ENCODE measurements around the gene LRP1-AS.

Gene LRP1-AS

DNA sequence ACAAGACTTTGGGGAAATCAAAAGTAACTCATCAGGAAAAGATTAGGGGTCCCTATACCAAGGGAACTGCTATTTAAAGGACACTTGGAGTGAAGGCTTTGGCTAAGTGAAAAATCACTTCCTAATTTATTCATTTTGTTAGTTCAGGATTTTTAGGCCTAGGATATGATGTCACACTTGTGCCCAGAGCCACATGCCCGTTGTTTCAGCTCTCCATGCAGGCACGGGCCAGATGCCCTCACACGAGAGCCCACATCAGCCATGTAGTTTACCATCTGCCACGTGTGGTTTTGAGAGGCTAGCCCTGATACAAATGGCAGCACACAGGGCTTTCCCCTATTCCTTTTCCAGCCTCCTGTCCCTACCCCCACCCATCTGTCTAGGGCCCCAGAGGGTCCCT is 11.9 kb upstream of the LRP1-AS start:
- TF ChIP-seq TAF1 (IDR thresholded peaks at IDR 0.05; ENCODE audit: borderline replicate concordance, insufficient read depth, low read length) (no peak), POLR2AphosphoS5 (IDR thresholded peaks at IDR 0.05; ENCODE audit: low read depth, low read length) (no peak)
- TF ChIP-seq, protein P1, sequence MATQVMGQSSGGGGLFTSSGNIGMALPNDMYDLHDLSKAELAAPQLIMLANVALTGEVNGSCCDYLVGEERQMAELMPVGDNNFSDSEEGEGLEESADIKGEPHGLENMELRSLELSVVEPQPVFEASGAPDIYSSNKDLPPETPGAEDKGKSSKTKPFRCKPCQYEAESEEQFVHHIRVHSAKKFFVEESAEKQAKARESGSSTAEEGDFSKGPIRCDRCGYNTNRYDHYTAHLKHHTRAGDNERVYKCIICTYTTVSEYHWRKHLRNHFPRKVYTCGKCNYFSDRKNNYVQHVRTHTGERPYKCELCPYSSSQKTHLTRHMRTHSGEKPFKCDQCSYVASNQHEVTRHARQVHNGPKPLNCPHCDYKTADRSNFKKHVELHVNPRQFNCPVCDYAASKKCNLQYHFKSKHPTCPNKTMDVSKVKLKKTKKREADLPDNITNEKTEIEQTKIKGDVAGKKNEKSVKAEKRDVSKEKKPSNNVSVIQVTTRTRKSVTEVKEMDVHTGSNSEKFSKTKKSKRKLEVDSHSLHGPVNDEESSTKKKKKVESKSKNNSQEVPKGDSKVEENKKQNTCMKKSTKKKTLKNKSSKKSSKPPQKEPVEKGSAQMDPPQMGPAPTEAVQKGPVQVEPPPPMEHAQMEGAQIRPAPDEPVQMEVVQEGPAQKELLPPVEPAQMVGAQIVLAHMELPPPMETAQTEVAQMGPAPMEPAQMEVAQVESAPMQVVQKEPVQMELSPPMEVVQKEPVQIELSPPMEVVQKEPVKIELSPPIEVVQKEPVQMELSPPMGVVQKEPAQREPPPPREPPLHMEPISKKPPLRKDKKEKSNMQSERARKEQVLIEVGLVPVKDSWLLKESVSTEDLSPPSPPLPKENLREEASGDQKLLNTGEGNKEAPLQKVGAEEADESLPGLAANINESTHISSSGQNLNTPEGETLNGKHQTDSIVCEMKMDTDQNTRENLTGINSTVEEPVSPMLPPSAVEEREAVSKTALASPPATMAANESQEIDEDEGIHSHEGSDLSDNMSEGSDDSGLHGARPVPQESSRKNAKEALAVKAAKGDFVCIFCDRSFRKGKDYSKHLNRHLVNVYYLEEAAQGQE (IDR thresholded peaks at IDR 0.05; ENCODE audit: insufficient read depth in 1 of 2, low read depth in 2 of 2, low read length in 2 of 2), result no peak

DNA sequence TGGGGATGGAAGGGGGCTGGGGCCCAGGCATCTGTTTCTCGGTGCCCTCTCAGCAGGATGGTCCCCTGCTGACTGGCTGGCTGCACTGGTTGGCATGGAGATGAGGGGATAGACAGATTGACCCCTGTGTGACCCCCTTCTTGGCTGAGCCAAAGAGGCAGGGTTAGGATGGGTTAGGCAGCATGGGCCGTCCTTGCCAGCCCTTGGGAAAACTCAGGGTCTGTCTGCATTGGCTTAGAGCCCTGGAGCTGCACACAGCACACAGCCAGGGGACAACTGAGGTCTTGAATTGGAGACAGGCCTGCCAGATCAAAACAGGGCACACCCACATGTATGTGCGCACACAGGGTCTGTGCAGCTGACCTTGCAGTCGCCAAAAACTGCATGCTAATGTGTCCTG is 11.2 kb upstream of the LRP1-AS start:
- TF ChIP-seq POLR2AphosphoS5 (IDR thresholded peaks at IDR 0.05; ENCODE audit: low read depth, low read length) (no peak), TAF1 (IDR thresholded peaks at IDR 0.05; ENCODE audit: borderline replicate concordance, insufficient read depth, low read length) (no peak)
- TF ChIP-seq, protein P1 (IDR thresholded peaks at IDR 0.05; ENCODE audit: insufficient read depth in 1 of 2, low read depth in 2 of 2, low read length in 2 of 2), result no peak

DNA sequence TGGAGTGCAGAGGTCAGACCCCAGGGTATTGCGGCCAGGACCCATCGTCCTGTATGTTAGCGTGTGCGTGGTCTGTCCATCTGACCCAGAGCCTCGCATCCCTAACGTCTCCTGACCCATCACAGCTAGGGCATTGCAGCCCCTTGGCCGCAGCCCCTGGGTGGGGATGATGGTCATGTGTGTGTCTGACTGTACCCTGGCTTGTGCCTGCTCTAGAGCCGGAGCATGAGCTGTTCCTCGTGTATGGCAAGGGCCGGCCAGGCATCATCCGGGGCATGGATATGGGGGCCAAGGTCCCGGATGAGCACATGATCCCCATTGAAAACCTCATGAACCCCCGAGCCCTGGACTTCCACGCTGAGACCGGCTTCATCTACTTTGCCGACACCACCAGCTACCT is 10.8 kb upstream of the LRP1-AS start:
- TF ChIP-seq POLR2AphosphoS5 (IDR thresholded peaks at IDR 0.05; ENCODE audit: low read depth, low read length) (no peak), TAF1 (IDR thresholded peaks at IDR 0.05; ENCODE audit: borderline replicate concordance, insufficient read depth, low read length) (no peak)

DNA sequence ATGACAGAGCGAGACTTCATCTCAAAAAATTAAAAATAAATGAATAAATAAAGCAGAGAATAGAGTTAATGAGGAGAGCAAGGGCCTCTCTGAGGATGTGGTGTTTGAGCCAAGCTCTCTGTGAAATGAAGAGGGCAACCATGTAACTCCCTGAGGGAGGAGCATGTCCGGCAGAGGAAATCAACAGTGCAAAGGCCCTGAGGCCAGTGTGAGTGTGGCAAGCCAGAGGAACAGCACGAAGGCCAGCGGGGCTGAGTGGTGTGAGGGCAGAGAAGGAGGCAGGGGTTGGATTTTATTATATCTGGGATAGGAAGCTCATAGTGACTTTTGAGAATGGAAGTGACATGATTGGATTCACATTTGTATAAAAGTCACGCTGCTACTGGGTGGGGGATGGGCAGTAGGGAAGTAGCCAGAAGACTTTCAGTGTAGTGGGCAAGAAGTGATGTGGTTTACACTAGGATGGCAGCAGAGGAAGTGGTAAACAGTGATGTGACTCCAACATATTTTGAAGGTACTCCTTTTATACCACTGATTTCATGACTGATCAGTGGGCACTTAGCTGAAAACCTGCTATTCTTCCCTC is 10.3 kb upstream of the LRP1-AS start:
- no peak for TF ChIP-seq FOXP2 (optimal IDR thresholded peaks at IDR 0.05; ENCODE audit: borderline replicate concordance, extremely low read depth, extremely low read length, insufficient read depth)
- TF ChIP-seq, protein P1 (IDR thresholded peaks at IDR 0.05; ENCODE audit: insufficient read depth in 1 of 2, low read depth in 2 of 2, low read length in 2 of 2), result no peak
- TF ChIP-seq POLR2AphosphoS5 (IDR thresholded peaks at IDR 0.05; ENCODE audit: low read depth, low read length), result no peak
- no peak for TF ChIP-seq SIN3A (IDR thresholded peaks at IDR 0.05; ENCODE audit: borderline replicate concordance, insufficient read depth, low read length)
- TF ChIP-seq TAF1 (IDR thresholded peaks at IDR 0.05; ENCODE audit: borderline replicate concordance, insufficient read depth, low read length), result no peak

DNA sequence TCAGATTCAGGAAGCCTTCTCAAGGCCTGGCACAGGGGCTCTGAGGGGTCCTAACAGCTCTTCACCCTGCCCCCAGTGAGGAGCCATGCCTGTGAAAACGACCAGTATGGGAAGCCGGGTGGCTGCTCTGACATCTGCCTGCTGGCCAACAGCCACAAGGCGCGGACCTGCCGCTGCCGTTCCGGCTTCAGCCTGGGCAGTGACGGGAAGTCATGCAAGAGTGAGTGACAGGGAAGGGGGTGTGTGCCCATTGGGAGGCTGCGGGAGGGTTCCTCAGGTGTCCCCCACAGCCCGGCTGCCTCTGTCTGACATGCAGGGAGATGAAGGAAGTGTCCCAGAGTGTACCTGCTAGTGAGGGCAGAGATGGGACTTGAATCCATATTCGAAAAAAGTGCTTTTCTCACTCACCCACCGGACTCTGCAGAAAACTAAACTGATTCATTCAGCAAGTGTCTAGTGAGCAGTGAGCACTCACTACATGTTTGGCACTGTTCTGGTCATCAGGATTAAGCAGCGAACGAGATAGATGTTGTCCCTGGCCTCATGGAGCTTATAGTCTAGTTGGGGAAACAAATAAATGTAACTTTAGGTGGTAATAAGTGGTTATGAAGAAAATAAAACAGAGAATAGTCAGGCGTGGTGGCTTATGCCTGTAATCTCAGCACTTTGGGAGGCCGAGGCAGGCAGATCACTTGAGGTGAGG is 9.4 kb upstream of the LRP1-AS start:
- TF ChIP-seq FOXP2 (optimal IDR thresholded peaks at IDR 0.05; ENCODE audit: borderline replicate concordance, extremely low read depth, extremely low read length, insufficient read depth) (no peak), POLR2AphosphoS5 (IDR thresholded peaks at IDR 0.05; ENCODE audit: low read depth, low read length) (no peak), TAF1 (IDR thresholded peaks at IDR 0.05; ENCODE audit: borderline replicate concordance, insufficient read depth, low read length) (no peak), SIN3A (IDR thresholded peaks at IDR 0.05; ENCODE audit: borderline replicate concordance, insufficient read depth, low read length) (no peak)
- TF ChIP-seq, protein P1 (IDR thresholded peaks at IDR 0.05; ENCODE audit: insufficient read depth in 1 of 2, low read depth in 2 of 2, low read length in 2 of 2), result no peak

Data from PFSK-1 (cell line).